Activated CD4-positive, alpha-beta T cell treated with anti-CD3 and anti-CD28 coated beads, Interleukin-2, Interleukin-6, amounts not matched to agents 100 ng/mL and 50 ng/mL, durations not matched to agents 16 hours and 8 hours (primary cell): ENCODE results near the gene ZC3H8.
A peak's percentile ranks its signal among the peaks of the same experiment; 100 is the strongest.
"Not testable (repeated sequence)": the region's sequence is repeated elsewhere in the genome, so short reads cannot be mapped to it uniquely, and the experiment has no call there.

Experiments used
- DNase-seq: peaks from one replicate; pipeline ENCODE4 v3.0.0-alpha.2; 2020

Gene ZC3H8

GRCh38 chr2:112254466-112255240, at the start of gene ZC3H8:
TSS of gene ZC3H8 (minus strand) at chr2:112255042. CDS start at chr2:112254981, 61 bp downstream.
- peak; percentile 98 for DNase-seq

GRCh38 chr2:112304298-112304941, 49.6 kb upstream of the ZC3H8 start:
- DNase-seq, result no peak

GRCh38 chr2:112301973-112302372, 47.1 kb upstream of the ZC3H8 start:
- no peak for DNase-seq

- no peak for DNase-seq
Measured at GRCh38 chr2:112301171-112301584, 46.3 kb upstream of the ZC3H8 start.

GRCh38 chr2:112296407-112296806, 41.6 kb upstream of the ZC3H8 start:
- no peak for DNase-seq

GRCh38 chr2:112295407-112296078, 40.7 kb upstream of the ZC3H8 start:
- no peak for DNase-seq

GRCh38 chr2:112293636-112294401, 39.0 kb upstream of the ZC3H8 start:
- no peak for DNase-seq

GRCh38 chr2:112290648-112291047, 35.8 kb upstream of the ZC3H8 start:
- DNase-seq, result no peak

GRCh38 chr2:112290088-112290487, 35.2 kb upstream of the ZC3H8 start:
- DNase-seq, result no peak

- not testable (repeated sequence) for DNase-seq
Measured at GRCh38 chr2:112283535-112283934, 28.7 kb upstream of the ZC3H8 start.

GRCh38 chr2:112282066-112282465, 27.2 kb upstream of the ZC3H8 start:
- DNase-seq, result not testable (repeated sequence)

GRCh38 chr2:112277596-112278220, 22.9 kb upstream of the ZC3H8 start:
- DNase-seq, result no peak

- no peak for DNase-seq
Measured at GRCh38 chr2:112276954-112277353, 22.1 kb upstream of the ZC3H8 start.

GRCh38 chr2:112275887-112276773, 21.3 kb upstream of the ZC3H8 start:
- peak; percentile 82 for DNase-seq

- DNase-seq, result peak; percentile 100
Measured at GRCh38 chr2:112275311-112275886, 20.6 kb upstream of the ZC3H8 start, which contains the start of gene ZC3H6. TSS of gene ZC3H6 (plus strand) at chr2:112275597. CDS start at chr2:112275995, 398 bp downstream.

GRCh38 chr2:112273349-112273748, 18.5 kb upstream of the ZC3H8 start:
- no peak for DNase-seq

- DNase-seq, result no peak
Measured at GRCh38 chr2:112272669-112273068, 17.8 kb upstream of the ZC3H8 start.

GRCh38 chr2:112268547-112268946, 13.7 kb upstream of the ZC3H8 start:
- no peak for DNase-seq

GRCh38 chr2:112262876-112263275, 8.0 kb upstream of the ZC3H8 start:
- DNase-seq, result no peak

- no peak for DNase-seq
Measured at GRCh38 chr2:112260295-112260625, 5.4 kb upstream of the ZC3H8 start.
